Naive thymus-derived CD4-positive, alpha-beta T cell (primary cell): ENCODE measurements around the gene HSPA1B. TPM values are rescaled to one million over a fixed set of nuclear protein-coding genes. Genes with fewer than 3 reads are reported as not detected.
"Not testable (repeated sequence)": the region's sequence is repeated elsewhere in the genome, so short reads cannot be mapped to it uniquely, and the experiment has no call there.

Experiments used
- ATAC-seq: fragments of 150-1000 bp; cut with Tn5 transposase; 2 replicates; pipeline ENCODE4 v1.10.0; 2021; ENCODE audit warnings: mild to moderate bottlenecking, moderate library complexity
- CTCF ChIA-PET: fragments of 350-600 bp; sonication (Branson Sonifier 250); formaldehyde crosslinking; loops from one replicate; lab custom pipeline; 2021; ENCODE audit warnings: antibody characterized with exemption; lab: Charles Lee
- POLR2A ChIA-PET: fragments of 350-600 bp; sonication (Branson Sonifier 250); formaldehyde crosslinking; loops from one replicate; lab custom pipeline; 2021; ENCODE audit warnings: antibody characterized with exemption, inconsistent platforms; lab: Charles Lee
- DNase-seq, 9 donors: peaks; one replicate each; pipeline versions ENCODE4 v3.0.0 to v3.0.0-alpha.2; 2020 to 2022; ENCODE audit warnings: mixed read lengths in 1 of 9
- H3K27ac ChIP-seq: one replicate; pipeline ENCODE4 v1.7.0; 2013; ENCODE audit warnings: mild to moderate bottlenecking, low read depth, low read length, moderate library complexity
- H3K27me3 ChIP-seq, 2 donors: one replicate each; pipeline ENCODE4 v1.7.0; 2013; ENCODE audit warnings: low read length in 2 of 2, mild to moderate bottlenecking in 2 of 2, moderate library complexity in 2 of 2; ENCODE audit not compliant: control insufficient read depth in 2 of 2, insufficient read depth in 2 of 2
- H3K36me3 ChIP-seq, 3 experiments: 1 replicate in 2 of 3; 2 replicates in 1 of 3; pipeline ENCODE4 v1.7.0; 2013; ENCODE audit warnings: low read length in 3 of 3, mild to moderate bottlenecking in 3 of 3, moderate library complexity in 1 of 3; ENCODE audit not compliant: insufficient read depth in 3 of 3, control insufficient read depth in 2 of 3
- H3K4me1 ChIP-seq, 2 donors: one replicate each; pipeline ENCODE4 v1.7.0; 2013; ENCODE audit warnings: low read length in 2 of 2, mild to moderate bottlenecking in 2 of 2, moderate library complexity in 1 of 2; ENCODE audit not compliant: control insufficient read depth in 2 of 2, insufficient read depth in 2 of 2
- H3K4me3 ChIP-seq: 2 replicates; pipeline ENCODE4 v1.7.0; 2013; ENCODE audit warnings: mild to moderate bottlenecking, low read length
- H3K9me3 ChIP-seq, 3 experiments: 1 replicate in 2 of 3; 2 replicates in 1 of 3; pipeline ENCODE4 v1.7.0; 2013; ENCODE audit warnings: low read length in 3 of 3; ENCODE audit not compliant: control insufficient read depth in 2 of 3
- H3K27ac Mint-ChIP-seq, 9 donors: one replicate each; pipeline ENCODE4 v1.8.0; 2020 to 2022; ENCODE audit warnings: mixed read lengths in 9 of 9, mild to moderate bottlenecking in 8 of 9, moderate library complexity in 5 of 9, inconsistent platforms in 2 of 9
- H3K27me3 Mint-ChIP-seq, 5 donors: one replicate each; pipeline ENCODE4 v1.8.0; 2021 to 2022; ENCODE audit warnings: mixed read lengths in 5 of 5, mild to moderate bottlenecking in 1 of 5
- H3K36me3 Mint-ChIP-seq, 5 donors: one replicate each; pipeline ENCODE4 v1.8.0; 2020 to 2022; ENCODE audit warnings: mixed read lengths in 5 of 5, mild to moderate bottlenecking in 3 of 5, inconsistent platforms in 1 of 5
- H3K4me1 Mint-ChIP-seq, 7 donors: one replicate each; pipeline ENCODE4 v1.8.0; 2020 to 2022; ENCODE audit warnings: mixed read lengths in 7 of 7, mild to moderate bottlenecking in 3 of 7, inconsistent platforms in 1 of 7
- H3K4me3 Mint-ChIP-seq, 10 donors: one replicate each; pipeline ENCODE4 v1.8.0; 2020 to 2022; ENCODE audit warnings: mild to moderate bottlenecking in 10 of 10, mixed read lengths in 10 of 10, moderate library complexity in 6 of 10, inconsistent platforms in 2 of 10
- H3K9me3 Mint-ChIP-seq, 11 donors: one replicate each; pipeline ENCODE4 v1.8.0; 2020 to 2022; ENCODE audit warnings: mixed read lengths in 11 of 11, mild to moderate bottlenecking in 4 of 11, inconsistent platforms in 1 of 11, moderate library complexity in 1 of 11
- intact Hi-C, 2 donors: fragments of 100-400 bp; cut with micrococcal nuclease; formaldehyde crosslinking; loops; one replicate each; pipeline ENCODE4 v1.15.1; 2023
- polyA plus RNA-seq, 2 donors: library from polyadenylated mRNA; unstranded; fragments of 300-500 nt; fragmentation: Illumina TruSeq; gene quantifications; one replicate each; pipeline ENCODE4 v1.2.3, GENCODE V29; 2021
- total RNA-seq, 6 experiments: library from RNA in 5 of 6; stranded (reverse) in 5 of 6; gene quantifications; 1 replicate in 5 of 6; 2 replicates in 1 of 6; pipeline ENCODE4 v1.2.3 and lab custom pipeline; 2021 to 2026

HSPA1B gene
- total and polyA plus RNA-seq, 7 experiments from 2014 or later, result 2.8 to 68.9 (median 16.7) TPM

DNA sequence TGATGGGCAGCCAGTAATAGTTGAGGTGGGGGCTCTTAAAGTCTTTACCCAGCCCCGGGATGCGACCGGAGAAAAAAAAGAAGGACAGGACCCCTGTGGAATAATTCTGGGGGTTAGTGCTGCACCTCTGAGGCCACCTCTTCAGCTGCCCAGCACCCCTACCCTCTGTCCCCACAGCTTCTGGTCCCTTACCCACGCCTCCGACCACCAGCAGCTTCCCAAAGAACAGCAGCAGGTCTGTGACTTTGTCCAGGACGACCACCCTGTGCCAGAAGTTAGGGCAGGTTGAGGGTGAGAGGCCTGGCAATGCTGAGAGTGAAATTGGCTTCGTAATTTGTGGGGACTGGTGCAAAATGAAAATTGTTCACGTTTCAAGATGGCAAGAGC is 37.3 kb downstream of the HSPA1B start:
- CTCF ChIA-PET, result interaction anchor here (0.6 kb wide), 1 partner anchor 735 kb away, joined by 5 read pairs; no protein-coding TSS in a partner anchor
- peaks cover 0 to 6% (median 0%) of the 10 kb centered on the region in 11 donors for H3K9me3 Mint-ChIP-seq
- H3K27me3 Mint-ChIP-seq, result peaks cover 0 to 2% (median 0%) of the 10 kb centered on the region in 5 donors
- H3K36me3 ChIP-seq, result peaks cover 0 to 15% (median 0%) of the 10 kb centered on the region in 3 experiments
- POLR2A ChIA-PET, result interaction anchor here (0.5 to 1.3 kb wide), 5 partner anchors 10 to 323 kb away, joined by 3 to 4 read pairs (median 3); no protein-coding TSS in a partner anchor
- ATAC-seq, result no peak
- no peak overlapping the region for H3K4me3 ChIP-seq
- H3K27ac ChIP-seq, result no peak overlapping the region
- H3K36me3 Mint-ChIP-seq, result peaks cover 0 to 5% (median 0%) of the 10 kb centered on the region in 5 donors
- peak overlapping the region in 2 of 9 donors; percentile 31 to 95 for H3K27ac Mint-ChIP-seq
- H3K4me1 ChIP-seq, result peaks cover 8 to 15% of the 10 kb centered on the region in 2 donors
- H3K4me3 Mint-ChIP-seq, result peak overlapping the region in 4 of 10 donors; percentile 90 to 95 (median 93)
- intact Hi-C loops, result loop anchor here (1.0 to 10.0 kb wide), 5 partner anchors 110 to 708 kb away; partner anchors contain the start of genes ATP6V1G2 (in 1 of the 2), CCHCR1 (in 1 of the 2), DXO (in 1 of the 2) and MICB (in 1 of the 2)
- DNase-seq, result no peak
- H3K27me3 ChIP-seq, result no peaks in the 10 kb centered on the region
- peaks cover 14 to 29% (median 20%) of the 10 kb centered on the region in 7 donors for H3K4me1 Mint-ChIP-seq
- H3K9me3 ChIP-seq, result no peaks in the 10 kb centered on the region

DNA sequence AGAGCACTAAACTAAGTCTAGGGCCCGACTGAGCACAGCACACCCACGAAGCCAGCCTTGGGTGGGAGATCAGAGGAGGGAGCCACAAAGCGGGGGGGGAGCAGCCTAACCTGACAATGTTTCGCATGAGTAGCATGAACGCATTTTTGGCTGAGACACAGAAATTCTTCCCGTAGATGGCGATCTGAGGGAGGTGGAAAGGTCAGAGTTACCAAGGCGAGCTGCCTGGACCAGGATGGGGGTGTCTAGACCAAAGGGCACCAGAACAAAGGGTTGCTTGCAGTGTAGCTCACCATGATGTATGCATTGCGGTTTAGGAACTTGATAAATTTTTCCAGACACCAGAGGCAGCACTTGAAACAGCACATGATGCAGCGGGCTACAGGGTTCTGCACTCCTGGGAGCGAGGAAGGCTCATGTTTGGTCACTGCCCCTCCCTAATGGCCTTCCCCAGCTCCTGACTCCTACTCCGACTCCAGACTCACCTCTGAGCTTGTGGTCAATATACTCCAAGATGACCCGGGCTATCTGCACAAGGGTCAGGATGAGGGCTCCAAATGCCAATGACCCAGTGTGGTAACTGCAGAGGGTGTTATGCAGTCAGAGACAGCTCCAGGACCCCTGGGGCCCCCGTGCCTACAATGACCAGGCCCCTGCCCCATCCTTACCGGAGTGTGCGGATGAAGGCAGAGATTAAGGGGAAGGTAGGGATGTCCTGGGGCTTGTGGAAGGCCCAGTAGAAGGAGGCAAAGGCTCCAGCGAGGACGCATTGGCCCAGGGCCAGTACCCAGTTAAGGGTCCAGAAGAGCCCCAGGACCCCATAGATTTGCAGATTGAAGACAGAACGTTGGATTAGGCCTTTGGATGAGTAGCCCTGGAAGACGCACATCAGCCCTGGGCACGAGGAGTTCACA is 37.9 kb downstream of the HSPA1B start:
- Mint-ChIP-seq H3K36me3 (peaks cover 0 to 2% (median 0%) of the 10 kb centered on the region in 5 donors), H3K27me3 (peaks cover 0 to 2% (median 0%) of the 10 kb centered on the region in 5 donors), H3K9me3 (peaks cover 0 to 4% (median 0%) of the 10 kb centered on the region in 11 donors), H3K4me3 (peak overlapping the region in 1 of 10 donors; percentile 90), H3K27ac (peak overlapping the region in 2 of 9 donors; percentile 9 to 31), H3K4me1 (peaks cover 14 to 29% (median 20%) of the 10 kb centered on the region in 7 donors)
- Histone ChIP-seq H3K27me3 (no peaks in the 10 kb centered on the region), H3K27ac (no peak overlapping the region), H3K4me1 (peaks cover 8 to 15% of the 10 kb centered on the region in 2 donors), H3K9me3 (no peaks in the 10 kb centered on the region), H3K4me3 (no peak overlapping the region), H3K36me3 (peaks cover 0 to 9% (median 0%) of the 10 kb centered on the region in 3 experiments)
- CTCF ChIA-PET, result interaction anchor here (0.6 kb wide), 1 partner anchor 736 kb away, joined by 5 read pairs; no protein-coding TSS in a partner anchor
- POLR2A ChIA-PET, result interaction anchor here (0.5 kb wide), 1 partner anchor 154 kb away, joined by 3 read pairs; no protein-coding TSS in a partner anchor
- DNase-seq, result no peak
- no peak for ATAC-seq
- intact Hi-C loops, result loop anchor here (10.0 kb wide), 2 partner anchors 109 to 371 kb away; partner anchors contain the start of genes DXO (in 1 of the 2) and MICB (in 1 of the 2)

DNA sequence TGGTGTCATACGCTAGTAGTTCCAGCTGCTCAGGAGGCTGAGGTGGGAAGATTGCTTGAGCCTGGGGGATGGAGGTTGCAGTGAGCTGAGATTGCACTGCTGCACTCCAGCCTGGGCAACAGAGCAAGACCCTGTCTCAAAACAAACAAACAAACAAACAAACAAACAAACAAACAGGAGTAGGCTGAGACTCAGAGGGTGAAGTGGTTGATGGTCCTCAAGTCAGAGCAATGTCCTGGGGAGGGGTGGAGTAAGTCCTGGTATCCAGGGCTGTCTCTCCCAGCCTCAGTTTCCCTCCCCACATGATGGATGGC is 41.1 kb downstream of the HSPA1B start:
- DNase-seq, H3K4me3 Mint-ChIP-seq, CTCF ChIA-PET, H3K9me3 ChIP-seq, H3K36me3 Mint-ChIP-seq, H3K4me3 ChIP-seq, H3K4me1 ChIP-seq, H3K36me3 ChIP-seq, H3K27me3 Mint-ChIP-seq, H3K27me3 ChIP-seq, H3K27ac Mint-ChIP-seq, ATAC-seq, H3K27ac ChIP-seq, H3K9me3 Mint-ChIP-seq: not testable (repeated sequence)
- peaks cover 0 to 10% (median 3%) of the 10 kb centered on the region in 7 donors for H3K4me1 Mint-ChIP-seq
- POLR2A ChIA-PET, result interaction anchor here (0.6 to 0.7 kb wide), 2 partner anchors 17 to 29 kb away, joined by 3 read pairs; partner anchors contain the start of gene EHMT2
- intact Hi-C loops, result loop anchor here (10.0 kb wide), 2 partner anchors 106 to 374 kb away; partner anchors contain the start of genes DXO (in 1 of the 2) and MICB (in 1 of the 2)

DNA sequence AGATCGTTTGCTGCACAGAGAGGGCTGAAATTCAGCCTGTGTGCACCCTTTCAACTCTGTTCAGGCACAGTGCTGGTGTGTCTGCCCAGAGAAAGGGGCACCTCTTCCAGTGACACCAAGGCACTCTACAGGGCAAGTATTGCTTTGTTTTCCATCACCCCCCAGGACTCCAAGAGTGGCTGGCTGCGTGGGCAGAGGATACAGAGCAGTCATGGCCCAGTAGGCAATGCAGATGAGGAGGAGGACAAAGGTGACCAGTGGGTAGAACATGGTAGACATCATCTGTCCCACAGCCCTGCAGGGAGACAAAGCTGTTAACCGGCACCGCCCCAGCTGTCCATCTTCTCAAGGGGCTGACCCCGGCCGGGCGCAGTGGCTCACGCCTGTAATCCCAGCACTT is 41.8 kb downstream of the HSPA1B start:
- DNase-seq (no peak), ATAC-seq (no peak)
- H3K9me3 Mint-ChIP-seq, result no peaks in the 10 kb centered on the region
- POLR2A ChIA-PET, result interaction anchor here (0.6 kb wide), 1 partner anchor 143 kb away, joined by 3 read pairs; no protein-coding TSS in a partner anchor
- H3K27ac ChIP-seq, result no peak overlapping the region
- intact Hi-C loops, result loop anchor here (10.0 kb wide), 2 partner anchors 105 to 375 kb away; partner anchors contain the start of genes DXO (in 1 of the 2) and MICB (in 1 of the 2)
- H3K27me3 ChIP-seq, result no peaks in the 10 kb centered on the region
- no peak overlapping the region for H3K4me3 Mint-ChIP-seq
- no peak overlapping the region for H3K27ac Mint-ChIP-seq
- peaks cover 0 to 1% of the 10 kb centered on the region in 2 donors for H3K4me1 ChIP-seq
- CTCF ChIA-PET, result no interaction called here
- H3K4me1 Mint-ChIP-seq, result peaks cover 0 to 9% (median 3%) of the 10 kb centered on the region in 7 donors
- H3K36me3 ChIP-seq, result no peaks in the 10 kb centered on the region
- no peaks in the 10 kb centered on the region for H3K9me3 ChIP-seq
- H3K36me3 Mint-ChIP-seq, result no peaks in the 10 kb centered on the region
- peaks cover 0 to 3% (median 0%) of the 10 kb centered on the region in 5 donors for H3K27me3 Mint-ChIP-seq
- no peak overlapping the region for H3K4me3 ChIP-seq

DNA sequence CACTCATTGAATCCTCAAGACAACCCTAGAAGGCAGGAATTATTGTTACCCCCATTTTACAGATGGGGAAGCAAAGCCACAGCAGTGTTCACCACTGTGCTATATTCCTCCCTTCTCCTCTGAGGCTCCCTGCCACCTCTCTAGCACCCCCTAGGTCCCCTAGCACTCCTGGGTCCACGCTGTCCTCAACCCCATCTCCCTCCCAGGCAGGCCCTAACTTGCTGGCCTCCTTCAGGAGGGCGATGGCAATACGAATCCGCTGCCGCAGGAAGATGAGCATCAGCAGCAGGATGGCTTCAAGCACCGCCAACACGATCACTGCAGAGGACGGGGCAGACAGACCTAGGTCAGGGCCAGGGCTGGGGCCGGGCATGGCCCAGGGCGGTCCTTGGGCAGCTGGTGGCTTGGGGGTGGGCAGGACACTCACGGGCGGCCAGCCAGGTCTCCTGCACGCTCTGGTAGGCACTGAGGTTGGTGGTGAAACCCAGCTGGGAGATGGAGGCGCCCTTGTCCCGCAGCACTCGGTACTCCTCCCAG is 42.9 kb downstream of the HSPA1B start:
- H3K27me3 Mint-ChIP-seq, result peaks cover 0 to 3% (median 0%) of the 10 kb centered on the region in 5 donors

DNA sequence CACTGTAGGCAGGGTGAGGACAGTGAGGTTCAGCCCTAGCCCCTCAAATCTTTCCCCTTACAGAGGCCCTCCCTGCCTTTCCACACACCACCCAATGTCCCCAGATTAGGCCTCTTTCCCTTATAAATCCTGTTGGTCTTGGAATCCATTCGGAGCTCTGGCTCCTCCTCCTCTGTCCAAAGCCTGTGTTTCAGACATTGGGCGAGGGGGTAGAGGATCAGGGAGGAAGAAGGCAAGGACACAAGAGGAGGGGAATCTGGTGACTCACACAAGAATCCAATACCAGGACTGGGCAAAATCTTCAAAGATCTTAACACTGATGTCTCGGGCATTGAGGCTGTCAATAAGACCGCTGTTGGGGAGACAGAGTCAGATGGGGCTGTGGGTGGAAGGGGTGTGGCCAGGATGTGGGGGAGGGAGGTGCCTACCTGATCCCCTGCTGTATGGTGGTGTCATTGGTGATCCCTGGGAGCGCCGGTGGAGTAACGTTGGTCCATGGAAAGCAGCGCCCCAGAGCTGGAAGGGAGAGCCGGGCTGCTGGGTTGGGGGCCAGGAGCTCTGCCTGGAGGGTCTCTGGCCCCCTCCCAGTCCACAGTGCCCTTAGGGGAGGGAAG is 43.6 kb downstream of the HSPA1B start:
- Mint-ChIP-seq H3K27me3 (peaks cover 0 to 3% (median 0%) of the 10 kb centered on the region in 5 donors), H3K4me1 (peaks cover 0 to 7% (median 0%) of the 10 kb centered on the region in 7 donors), H3K4me3 (no peak overlapping the region), H3K36me3 (no peaks in the 10 kb centered on the region), H3K27ac (no peak overlapping the region), H3K9me3 (no peaks in the 10 kb centered on the region)
- intact Hi-C loops, result no loop called here
- no peak for DNase-seq
- Histone ChIP-seq H3K27ac (no peak overlapping the region), H3K4me3 (no peak overlapping the region), H3K9me3 (no peaks in the 10 kb centered on the region), H3K27me3 (no peaks in the 10 kb centered on the region), H3K4me1 (no peaks in the 10 kb centered on the region), H3K36me3 (no peaks in the 10 kb centered on the region)
- ChIA-PET CTCF (no interaction called here), POLR2A (no interaction called here)
- ATAC-seq, result no peak

More for the DNA sequence above, 42.9 kb downstream of the HSPA1B start:
- CTCF ChIA-PET, result no interaction called here
- H3K4me3 ChIP-seq, result no peak overlapping the region
- intact Hi-C loops, result no loop called here
- H3K9me3 ChIP-seq, result no peaks in the 10 kb centered on the region
- DNase-seq (no peak), ATAC-seq (no peak)
- Mint-ChIP-seq H3K27ac (no peak overlapping the region), H3K4me1 (peaks cover 0 to 7% (median 0%) of the 10 kb centered on the region in 7 donors), H3K4me3 (no peak overlapping the region), H3K9me3 (no peaks in the 10 kb centered on the region), H3K36me3 (no peaks in the 10 kb centered on the region)
- no peaks in the 10 kb centered on the region for H3K36me3 ChIP-seq
- no peak overlapping the region for H3K27ac ChIP-seq
- POLR2A ChIA-PET, result no interaction called here
- no peaks in the 10 kb centered on the region for H3K27me3 ChIP-seq
- no peaks in the 10 kb centered on the region for H3K4me1 ChIP-seq
